ENCODE data around the gene SOX13. TPM values are rescaled to one million over a fixed set of nuclear protein-coding genes. Genes with fewer than 3 reads are reported as not detected.
"Not testable (repeated sequence)": the region's sequence is repeated elsewhere in the genome, so short reads cannot be mapped to it uniquely, and the experiment has no call there.

SOX13 gene
- total RNA-seq = 7.4 and 8.9 TPM in 2 replicates

DNA sequence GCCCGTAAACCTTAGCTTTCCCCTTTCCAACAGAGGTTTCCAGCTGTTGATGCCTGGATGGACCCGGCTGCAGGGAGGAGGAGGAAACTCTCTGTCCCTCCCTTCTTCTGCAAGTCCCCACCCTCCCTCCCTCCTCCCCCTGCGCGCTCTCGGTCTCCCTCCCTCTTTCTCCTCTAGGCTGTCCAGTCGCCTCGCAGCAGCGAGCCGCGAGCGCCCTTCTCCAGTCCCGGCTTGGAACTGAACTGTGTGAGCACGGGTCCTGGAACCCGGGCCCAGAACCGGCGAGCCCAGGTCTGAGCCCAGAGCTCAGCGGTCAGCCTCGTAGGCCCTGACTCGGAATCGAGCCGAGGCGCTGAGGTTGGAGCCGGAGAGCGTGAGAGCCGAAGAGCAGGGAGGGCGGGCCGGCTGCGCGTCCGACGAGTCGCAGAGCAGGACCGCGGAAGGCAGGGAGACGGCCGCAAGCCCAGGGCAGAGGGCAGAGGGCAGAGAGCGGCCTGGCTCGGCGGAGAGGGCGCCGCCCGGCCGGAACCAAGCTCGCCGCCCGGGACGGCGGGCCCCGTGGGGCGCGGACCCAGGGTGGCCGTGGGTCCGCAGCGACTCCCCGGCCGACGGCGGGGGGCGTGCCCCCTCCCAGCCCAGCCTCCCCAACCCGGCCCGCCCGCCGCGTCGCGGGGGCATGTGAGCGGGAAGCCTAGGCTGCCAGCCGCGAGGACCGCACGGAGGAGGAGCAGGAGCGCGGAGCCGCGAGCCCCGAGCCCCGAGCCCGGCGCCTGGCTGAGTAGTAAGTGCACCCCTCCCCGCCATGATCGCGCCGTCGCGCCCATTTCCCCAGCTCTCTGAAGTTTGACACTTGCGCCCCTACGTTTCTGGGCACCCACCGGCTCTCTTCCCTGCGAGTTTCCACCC lies at the start of gene SOX13:
Gene SOX13, plus strand, starts transcription at position 185 of the 906 bp plus-strand sequence. CDS start 39,801 bp downstream, outside the sequence.
- peak; percentile 29 to 89 for DNase-seq (ENCODE audit: low read depth in 2 of 2)

DNA sequence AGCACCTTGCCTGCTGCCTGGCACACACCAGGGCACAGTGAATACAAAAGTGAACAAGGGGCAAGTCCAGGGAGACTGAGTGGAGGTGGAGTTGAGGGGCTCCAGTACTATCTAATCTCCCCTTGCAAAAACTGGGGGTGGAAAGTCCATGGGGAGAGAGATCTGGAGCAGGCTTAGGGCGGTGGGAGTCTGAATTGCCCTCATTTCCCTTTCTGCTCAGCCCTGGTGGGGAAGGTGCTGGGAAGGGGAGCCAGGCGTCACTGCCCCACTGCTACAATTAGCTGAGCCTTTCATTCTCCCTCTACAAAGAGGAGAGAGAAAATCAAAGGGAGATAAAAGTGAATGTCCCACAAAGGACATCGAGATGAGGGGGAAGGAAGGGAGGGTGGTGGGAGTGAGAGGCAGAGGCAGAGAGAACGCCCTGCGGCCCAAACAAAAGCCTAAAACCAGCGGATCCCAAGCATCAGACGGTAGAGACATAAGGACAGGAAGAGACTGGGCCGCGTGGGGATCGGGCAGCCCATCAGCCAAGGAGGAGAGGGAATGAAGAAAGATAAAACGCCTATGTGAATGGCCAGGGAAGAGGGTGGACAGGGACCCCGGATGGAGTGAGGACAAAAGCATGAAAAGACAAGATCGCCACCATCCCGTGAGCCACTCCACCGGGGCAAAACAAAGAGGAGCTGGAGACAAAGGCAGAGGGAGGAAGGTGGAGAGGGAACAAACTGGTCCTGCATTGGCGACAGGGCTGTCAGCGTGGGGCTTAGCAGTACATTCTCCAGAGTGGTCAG lies 46.8 kb upstream of the SOX13 start:
- no peak for DNase-seq (ENCODE audit: low read depth in 2 of 2)

DNA sequence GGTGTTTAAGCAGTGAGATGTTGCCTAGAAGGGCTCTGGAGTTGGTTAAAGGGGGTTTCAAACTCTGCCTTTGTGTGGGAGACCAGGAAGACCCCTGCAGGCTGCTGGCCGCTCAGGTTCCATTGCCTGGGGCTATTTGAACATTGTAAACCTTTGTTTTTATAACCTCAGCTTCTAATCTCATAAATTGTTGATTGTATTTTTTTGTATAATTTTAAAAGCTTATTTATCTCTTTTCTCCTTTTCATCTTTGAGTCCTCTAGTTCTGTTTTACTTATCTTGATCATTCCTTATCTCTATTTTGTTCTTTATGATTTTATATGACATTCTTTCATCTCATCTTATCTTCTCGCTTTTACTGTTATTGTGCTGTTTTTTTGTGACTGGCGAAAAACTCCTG lies 45.5 kb upstream of the SOX13 start:
- DNase-seq (ENCODE audit: low read depth in 2 of 2) = no peak

DNA sequence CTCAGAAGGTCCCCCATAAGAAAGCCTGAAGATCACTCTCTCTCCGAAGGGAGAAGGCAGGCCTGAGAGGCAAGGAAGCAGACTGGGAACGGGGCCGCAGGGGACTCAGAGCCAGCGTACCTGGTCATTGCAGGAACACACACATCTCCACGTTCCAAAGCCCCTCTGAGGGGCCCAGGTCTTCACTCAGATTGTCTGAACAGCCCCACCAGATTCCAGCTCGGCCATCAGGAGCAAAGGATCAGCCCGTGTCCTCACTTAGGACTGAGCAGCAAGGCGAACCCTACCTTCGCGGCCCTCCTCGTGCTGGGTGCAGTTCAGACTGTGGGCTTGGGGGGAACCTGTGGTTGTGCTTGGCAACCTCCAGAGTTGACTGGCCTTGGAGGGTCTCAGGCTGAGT lies 43.9 kb upstream of the SOX13 start:
- no peak for DNase-seq (ENCODE audit: low read depth in 2 of 2)

DNA sequence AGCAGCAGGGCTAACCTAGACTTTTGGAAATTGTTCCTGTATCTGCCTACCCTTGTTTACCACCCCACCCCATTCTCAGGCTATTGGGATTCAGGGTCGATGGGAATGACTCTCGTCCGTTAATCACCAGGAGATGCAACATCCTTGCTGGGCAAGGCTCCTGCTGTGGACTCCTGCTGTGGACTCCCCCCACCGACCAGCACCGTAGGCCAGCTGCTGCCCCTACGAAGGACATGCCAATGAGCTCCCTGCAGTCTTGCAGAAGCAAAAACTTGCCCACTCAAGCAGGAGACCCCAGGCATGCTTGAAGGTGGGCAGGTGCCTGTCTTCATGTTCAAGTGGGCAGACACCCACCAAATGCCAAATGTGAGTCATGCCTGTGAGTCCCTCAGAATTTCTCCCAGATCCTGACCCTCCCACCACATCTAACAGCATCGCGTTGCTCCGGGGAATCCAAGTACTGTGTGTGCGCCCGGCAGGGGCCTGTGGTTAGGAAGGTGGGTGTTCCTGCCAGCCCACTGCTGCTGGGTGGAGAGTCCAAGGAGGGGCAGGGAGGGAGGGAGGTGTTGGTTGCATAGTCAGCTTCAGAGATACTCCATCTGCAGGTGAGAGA lies 41.7 kb upstream of the SOX13 start:
- no peak for DNase-seq (ENCODE audit: low read depth in 2 of 2)

DNA sequence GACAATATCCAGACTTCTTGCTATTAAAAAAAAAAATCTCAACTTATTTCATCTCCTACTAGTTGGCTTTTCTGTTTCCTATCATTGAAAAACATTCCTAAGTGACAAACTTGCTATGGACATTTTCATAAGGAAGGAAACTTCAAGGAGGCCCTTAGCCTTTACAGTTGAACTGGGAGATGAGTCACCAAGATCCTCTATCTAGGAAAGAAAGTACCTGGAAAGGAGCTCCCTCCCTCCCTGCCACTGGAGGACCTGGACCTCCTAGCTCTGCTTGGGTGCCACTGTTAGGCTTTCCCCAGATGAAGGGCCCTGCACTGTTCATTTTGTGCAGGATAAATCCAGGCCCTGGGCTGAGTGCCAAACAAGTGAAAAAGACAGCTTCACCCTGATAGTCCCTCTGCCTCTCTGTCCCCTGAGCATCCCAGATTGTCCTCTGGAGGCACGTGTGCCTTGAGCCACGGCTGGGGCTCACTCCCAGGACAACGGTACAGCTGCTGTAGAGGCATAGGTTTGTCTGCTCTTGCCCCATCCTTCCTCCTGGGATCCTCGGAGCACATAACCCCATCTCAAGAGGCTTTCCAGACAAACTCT lies 40.2 kb upstream of the SOX13 start:
- peak in 1 of 2 donors; percentile 12 for DNase-seq (ENCODE audit: low read depth in 2 of 2)

DNA sequence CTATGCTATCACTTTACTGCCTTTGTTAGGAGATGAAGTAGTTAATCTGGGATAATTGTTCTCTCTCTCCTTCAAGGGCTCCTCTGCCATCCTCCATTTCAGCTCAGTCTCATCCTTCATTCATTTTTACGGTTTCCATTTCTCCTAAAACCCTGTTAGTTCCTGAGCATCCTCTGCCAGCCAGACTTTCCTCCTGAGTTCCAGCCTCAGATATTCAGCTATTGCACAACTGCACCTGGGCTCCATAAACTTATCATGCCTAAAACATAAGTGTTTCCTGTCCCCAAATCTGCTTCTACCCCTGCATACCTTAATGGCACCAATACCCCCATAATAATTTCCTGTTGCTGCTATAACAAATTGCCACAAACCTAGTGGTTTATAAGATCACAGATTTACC lies 39.6 kb upstream of the SOX13 start:
- DNase-seq (ENCODE audit: low read depth in 2 of 2) = no peak

DNA sequence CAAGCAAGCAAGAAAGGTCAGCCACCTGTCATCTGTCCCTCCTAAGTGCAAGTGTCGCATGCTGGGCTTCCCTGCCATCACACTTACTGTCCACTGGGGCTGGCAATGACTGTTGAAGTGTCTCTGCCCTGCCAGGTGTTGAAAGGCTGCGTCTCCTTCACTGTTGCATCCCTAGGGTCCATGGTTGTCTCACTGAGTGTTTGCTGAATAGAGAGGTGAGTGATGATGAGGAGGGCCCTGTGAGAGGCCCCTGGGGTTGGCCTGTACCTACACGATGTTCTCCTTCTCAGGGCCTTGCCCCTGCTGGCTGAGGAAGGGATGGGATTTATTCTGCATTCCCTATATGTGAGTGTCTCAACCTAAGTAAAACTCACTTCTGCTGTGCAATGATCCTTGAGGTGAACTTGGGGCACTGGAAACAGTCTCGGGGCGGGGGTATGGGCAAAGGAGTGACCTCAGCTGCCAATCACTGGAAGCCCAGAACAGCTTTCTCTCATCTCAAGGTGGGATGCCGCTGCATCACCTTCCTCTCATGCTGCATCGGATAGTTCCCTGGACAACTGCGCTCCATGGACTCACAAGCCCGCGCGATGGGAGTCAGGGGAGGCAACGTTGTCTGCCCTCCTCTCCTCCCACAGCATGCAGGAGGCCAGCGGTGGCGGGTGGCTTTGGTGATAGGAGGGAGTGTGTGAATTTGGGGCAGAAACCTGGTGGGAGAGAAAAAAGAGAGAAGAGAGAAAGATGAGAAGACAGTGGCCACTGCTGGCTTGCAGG lies 35.8 kb upstream of the SOX13 start:
- DNase-seq (ENCODE audit: low read depth in 2 of 2) = no peak

DNA sequence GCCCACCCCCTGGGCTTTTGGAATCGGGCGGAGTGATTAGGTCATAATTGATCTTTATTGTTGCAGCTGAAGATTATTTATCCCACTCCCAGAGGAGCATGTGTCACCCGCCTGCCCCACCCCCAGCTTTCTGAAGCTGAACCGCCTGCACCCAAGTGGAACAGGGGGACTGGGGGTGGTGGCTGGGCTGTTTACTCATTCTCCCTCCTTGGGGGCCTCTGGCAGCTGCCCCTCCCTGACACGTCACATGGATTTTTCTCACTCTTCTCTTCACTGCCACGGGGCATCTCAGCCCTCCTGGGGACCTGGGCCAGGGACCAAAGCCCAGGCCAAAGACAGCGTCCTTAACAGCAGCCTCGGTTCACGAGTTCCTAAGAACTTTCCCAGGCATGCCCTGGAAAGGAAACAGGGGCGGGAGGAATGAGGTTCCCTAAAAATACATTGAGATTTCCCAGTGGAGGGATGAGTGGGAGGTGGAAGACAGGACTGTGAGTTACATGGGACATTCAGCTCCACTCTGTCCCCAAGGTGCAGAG lies 31.6 kb upstream of the SOX13 start:
- DNase-seq (ENCODE audit: low read depth in 2 of 2) = no peak

DNA sequence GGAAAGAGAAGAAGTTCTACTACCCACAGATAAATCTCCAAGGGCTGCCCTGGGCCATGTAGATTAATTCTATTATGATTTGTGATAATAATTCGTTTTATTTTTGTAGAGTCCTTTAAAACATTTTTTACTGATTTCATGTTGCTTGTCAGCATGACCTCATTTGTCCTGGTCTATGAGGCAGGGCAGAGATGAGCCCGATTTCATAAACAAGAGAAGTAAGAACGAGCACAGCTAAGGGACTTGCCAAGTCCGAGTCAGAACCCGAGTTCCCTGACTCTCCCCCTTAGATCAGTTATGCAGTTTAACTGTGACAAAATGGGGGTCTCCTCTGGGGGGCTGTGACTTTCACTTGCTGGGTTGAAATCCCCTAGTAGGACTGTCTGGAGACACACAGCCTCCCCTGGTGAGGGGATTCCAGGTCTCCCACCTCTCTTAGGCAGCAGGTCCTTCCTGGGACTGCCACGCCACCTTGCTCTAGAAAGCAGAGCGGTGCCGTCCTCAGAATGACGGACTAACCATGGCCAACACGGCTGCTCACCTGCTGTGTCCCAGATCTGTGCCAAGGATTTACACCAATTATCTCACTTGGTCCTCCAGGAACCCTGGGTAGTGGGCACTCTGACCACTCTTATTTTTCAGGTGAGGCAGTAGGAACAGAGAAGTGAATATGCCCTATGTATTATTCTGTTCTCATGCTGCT lies 31.0 kb upstream of the SOX13 start:
- no peak for DNase-seq (ENCODE audit: low read depth in 2 of 2)

DNA sequence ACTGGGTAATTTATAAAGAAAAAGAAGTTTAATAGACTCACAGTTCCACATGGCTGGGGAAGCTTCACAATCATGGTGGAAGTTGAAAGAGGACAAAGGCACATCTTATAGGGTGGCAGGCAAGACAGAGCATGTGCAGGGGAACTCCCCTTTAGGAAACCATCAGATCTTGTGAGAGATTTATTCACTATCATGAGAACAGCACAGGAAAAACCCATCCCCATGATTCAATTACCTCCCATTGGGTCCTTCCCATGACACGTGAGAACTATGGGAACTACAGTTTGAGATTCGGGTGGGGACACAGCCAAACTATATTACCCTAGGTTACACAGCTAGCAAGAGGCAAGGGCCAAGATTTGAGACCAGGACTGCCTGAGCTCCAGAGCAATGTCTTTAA lies 30.4 kb upstream of the SOX13 start:
- DNase-seq (ENCODE audit: low read depth in 2 of 2) = no peak

DNA sequence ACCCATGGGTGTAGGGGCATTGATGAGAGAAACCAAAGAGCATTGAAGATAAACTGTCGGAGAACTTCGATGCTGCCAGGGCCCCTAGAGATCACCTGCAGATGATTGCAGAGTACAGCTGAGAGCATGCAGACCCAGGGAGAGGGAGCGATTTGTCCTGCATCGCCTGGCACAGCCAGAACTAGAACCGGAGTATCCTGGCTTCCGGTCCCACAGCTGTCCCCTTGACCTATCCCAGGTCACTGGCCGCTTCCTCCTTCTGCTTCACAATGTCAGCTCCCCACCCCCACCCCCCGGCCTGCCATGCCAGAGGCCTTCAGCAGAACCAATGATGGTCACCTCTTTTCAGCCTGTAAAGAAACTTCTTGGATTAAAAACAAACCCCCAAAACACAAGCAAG lies 29.2 kb upstream of the SOX13 start:
- DNase-seq (ENCODE audit: low read depth in 2 of 2) = no peak

DNA sequence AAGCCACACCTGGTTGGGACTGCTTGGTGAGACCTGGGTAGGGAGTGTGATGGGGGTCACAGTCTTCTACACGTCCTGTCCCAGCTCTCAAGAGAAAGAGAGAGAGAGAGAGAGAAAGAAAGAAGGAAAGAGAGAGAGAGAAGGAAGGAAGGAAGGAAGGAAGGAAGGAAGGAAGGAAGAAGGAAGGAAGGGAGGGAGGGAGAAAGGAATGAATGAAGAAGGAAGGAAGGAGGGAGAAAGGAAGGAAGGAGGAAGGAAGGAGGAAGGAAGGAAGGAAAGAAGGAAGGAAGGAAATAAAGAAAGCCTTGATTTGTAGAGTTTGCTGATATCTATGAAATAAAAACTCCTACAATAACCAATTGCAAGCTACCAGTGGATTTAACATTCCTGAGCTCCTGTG lies 28.5 kb upstream of the SOX13 start:
- no peak for DNase-seq (ENCODE audit: low read depth in 2 of 2)

DNA sequence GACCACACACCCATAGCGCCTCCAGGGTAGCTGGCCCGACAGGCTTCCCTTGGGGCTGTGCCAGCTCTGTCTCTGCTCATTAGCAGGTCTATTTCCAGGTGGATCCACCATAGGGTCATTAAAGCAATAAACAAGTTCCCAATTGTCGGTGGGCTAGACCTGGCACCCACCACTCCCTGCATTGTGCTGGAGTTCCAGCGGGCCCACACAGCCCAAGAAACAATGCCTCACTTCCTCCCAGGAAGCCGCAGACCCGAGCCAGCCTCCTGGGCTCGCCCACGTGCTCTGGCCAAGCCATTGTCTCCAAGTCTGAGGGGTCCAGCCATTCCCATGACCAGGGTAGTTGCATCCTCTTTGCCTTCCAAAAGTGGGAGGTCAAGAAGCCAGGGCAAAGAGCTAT lies 27.5 kb upstream of the SOX13 start:
- peak in 1 of 2 donors; percentile 80 for DNase-seq (ENCODE audit: low read depth in 2 of 2)

DNA sequence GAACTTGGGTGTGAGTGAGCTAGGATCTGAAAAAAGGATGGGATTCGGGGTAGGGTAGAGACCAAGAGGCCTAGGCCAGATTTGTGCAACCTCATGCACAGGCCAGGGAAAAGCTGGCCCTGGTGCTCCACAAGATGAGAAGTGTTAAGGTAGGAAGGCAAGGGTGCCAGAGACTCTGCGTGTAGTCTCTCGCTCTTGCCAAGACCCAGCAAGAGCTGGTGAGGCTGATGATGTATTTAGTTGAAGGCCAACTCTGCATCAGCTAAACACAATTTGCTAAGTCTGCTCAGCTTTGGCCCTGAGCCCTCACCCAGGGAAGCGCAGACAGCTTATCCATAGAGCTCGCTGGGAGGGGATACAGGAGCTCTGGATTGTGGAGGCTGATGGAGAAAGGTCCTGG lies 26.6 kb upstream of the SOX13 start:
- no peak for DNase-seq (ENCODE audit: low read depth in 2 of 2)

DNA sequence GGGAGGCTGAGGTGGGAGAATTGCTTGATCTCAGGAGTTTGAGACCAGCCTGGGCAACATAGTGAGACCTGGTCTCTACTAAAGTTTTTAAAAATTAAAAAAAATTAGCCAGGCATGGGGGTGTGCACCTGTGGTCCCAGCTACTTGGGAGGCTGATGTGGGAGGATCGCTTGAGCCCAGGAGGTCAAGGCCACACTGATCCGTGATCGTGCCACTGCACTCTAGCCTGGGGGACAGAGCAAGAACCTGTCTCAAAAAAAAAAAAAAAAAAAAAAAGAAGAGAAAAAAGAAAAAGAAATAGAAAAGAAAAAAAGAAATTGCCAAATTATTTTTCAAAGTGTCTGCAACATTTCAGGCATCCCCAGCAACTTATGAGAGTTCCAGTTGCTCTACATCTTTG lies 24.1 kb upstream of the SOX13 start:
- DNase-seq (ENCODE audit: low read depth in 2 of 2) = not testable (repeated sequence)

DNA sequence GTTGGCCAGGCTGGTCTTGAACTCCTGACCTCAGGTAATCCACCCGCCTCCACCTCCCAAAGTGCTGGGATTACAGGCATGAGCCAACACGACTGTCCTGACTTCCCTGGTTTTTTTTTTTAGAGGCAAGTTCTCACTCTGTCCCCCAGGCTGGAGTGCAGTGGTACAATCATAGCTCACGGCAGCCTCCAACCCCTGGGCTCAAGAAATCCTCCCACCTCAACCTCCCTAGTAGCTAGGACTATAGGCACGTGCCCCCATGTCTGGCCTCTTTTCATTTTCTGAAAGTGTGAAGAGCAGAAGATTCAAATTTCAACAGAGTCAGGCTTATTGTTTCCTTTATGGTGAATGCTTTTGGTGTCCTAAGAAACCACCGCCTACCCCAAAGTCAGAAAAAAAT lies 21.7 kb upstream of the SOX13 start:
- DNase-seq (ENCODE audit: low read depth in 2 of 2) = no peak

DNA sequence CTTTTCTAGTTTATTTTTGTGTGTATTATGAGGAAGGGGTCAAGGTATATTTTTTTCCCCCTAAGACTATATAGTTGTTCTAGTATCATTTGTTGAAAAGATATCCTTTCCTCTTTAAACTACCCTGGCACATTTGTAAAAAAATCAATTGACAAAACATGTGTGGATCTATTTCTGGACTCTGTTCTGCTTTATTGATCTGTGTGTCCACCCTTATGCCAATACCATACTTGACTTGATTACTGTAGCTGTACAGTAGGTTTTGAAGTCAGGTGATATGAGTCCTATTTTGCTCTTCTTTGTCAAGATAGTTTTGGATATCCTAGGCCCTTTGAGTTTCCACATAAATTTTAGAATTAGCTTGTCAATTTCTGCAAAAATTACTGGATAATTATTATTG lies 21.2 kb upstream of the SOX13 start:
- no peak for DNase-seq (ENCODE audit: low read depth in 2 of 2)

DNA sequence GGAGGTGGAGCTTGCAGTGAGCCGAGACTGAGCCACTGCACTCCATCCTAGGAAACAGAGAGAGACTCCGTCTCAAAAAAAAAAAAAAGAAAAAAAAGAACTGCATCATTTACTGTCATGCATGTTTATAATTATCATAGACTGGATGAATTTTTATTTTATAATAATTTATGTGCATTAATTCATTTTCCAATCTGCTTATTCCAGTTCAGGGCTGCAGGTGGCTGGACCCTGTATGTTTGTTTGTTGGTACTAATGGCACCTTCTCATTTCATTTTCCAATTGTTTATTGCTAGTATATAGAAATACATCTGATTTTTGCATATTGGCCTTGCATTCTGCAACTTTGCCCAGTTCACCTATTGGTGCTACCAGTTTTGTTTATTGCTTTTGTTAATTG lies 19.0 kb upstream of the SOX13 start:
- no peak for DNase-seq (ENCODE audit: low read depth in 2 of 2)

DNA sequence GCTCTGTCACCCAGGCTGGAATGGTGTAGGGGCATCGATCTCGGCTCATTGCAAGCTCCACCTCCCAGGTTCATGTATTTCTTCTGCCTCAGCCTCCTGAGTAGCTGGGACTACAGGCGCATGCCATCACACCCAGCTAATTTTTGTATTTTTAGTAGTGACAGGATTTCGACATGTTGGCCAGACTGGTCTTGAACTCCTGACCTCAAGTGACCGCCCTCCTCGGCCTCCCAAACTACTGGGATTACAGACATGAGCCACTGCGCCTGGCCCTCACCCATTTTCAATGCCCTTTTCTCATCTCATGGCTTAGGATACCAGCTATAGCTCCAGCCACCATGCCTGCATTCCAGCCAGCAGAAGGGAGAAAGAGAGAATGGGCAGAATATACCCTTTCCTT lies 12.9 kb upstream of the SOX13 start:
- no peak for DNase-seq (ENCODE audit: low read depth in 2 of 2)
